Ishikawa (cell line): ENCODE data around the gene LMO3.

ENCODE experiments used
- CEBPB ChIP-seq: IDR thresholded peaks from 2 replicates; pipeline ENCODE4 v1.6.1; 2012
- CREB1 ChIP-seq: IDR thresholded peaks from 2 replicates; pipeline ENCODE4 v1.6.1; 2012; ENCODE audit warnings: low read depth
- EGR1 ChIP-seq: IDR thresholded peaks from 2 replicates; pipeline ENCODE4 v1.6.1; 2012
- EP300 ChIP-seq: IDR thresholded peaks from 2 replicates; pipeline ENCODE4 v1.6.1; 2012; ENCODE audit warnings: borderline replicate concordance
- FOXM1 ChIP-seq: IDR thresholded peaks from 2 replicates; pipeline ENCODE4 v1.6.1; 2012; ENCODE audit warnings: low read depth, borderline replicate concordance
- RAD21 ChIP-seq: IDR thresholded peaks from 2 replicates; pipeline ENCODE4 v1.6.1; 2012; ENCODE audit warnings: low read depth
- TAF1 ChIP-seq: IDR thresholded peaks from 2 replicates; pipeline ENCODE4 v1.6.1; 2012; ENCODE audit warnings: low read depth, mild to moderate bottlenecking
- ZBTB7A ChIP-seq: IDR thresholded peaks from 2 replicates; pipeline ENCODE4 v1.6.1; 2012; ENCODE audit warnings: low read depth
- TF ChIP-seq, protein P1 (sequence below): IDR thresholded peaks from 2 replicates; pipeline ENCODE4 v1.6.1; 2012
- TF ChIP-seq, protein P2 (sequence below): IDR thresholded peaks from 2 replicates; pipeline ENCODE4 v1.6.1; 2012
- TF ChIP-seq, protein P3 (sequence below): IDR thresholded peaks from 2 replicates; pipeline ENCODE4 v1.6.1; 2012; ENCODE audit warnings: low read depth, mild to moderate bottlenecking

DNA sequence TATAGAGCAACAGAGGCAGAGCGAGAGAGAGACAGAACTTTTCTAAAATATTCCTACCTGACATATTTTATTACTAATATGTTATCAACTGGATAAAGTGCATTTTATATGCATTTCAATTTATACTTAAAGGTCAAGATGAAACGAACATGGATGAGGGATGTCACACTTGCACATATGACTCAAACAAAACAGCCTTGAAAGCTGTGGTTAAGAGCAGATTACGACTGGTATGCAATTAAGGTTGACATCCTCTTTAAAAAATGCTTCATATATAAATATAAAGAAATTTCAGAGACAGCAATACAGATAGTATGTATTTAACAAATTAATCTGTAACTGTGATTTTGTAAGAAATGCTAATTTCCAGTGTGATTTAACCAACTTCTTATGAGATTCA is 52.5 kb downstream of the LMO3 start:
- TF ChIP-seq, protein P1, sequence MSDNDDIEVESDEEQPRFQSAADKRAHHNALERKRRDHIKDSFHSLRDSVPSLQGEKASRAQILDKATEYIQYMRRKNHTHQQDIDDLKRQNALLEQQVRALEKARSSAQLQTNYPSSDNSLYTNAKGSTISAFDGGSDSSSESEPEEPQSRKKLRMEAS: no peak
- TF ChIP-seq EP300: no peak
- TF ChIP-seq EGR1: no peak
- TF ChIP-seq, protein P2, sequence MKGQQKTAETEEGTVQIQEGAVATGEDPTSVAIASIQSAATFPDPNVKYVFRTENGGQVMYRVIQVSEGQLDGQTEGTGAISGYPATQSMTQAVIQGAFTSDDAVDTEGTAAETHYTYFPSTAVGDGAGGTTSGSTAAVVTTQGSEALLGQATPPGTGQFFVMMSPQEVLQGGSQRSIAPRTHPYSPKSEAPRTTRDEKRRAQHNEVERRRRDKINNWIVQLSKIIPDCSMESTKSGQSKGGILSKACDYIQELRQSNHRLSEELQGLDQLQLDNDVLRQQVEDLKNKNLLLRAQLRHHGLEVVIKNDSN: no peak
- TF ChIP-seq, protein P3, sequence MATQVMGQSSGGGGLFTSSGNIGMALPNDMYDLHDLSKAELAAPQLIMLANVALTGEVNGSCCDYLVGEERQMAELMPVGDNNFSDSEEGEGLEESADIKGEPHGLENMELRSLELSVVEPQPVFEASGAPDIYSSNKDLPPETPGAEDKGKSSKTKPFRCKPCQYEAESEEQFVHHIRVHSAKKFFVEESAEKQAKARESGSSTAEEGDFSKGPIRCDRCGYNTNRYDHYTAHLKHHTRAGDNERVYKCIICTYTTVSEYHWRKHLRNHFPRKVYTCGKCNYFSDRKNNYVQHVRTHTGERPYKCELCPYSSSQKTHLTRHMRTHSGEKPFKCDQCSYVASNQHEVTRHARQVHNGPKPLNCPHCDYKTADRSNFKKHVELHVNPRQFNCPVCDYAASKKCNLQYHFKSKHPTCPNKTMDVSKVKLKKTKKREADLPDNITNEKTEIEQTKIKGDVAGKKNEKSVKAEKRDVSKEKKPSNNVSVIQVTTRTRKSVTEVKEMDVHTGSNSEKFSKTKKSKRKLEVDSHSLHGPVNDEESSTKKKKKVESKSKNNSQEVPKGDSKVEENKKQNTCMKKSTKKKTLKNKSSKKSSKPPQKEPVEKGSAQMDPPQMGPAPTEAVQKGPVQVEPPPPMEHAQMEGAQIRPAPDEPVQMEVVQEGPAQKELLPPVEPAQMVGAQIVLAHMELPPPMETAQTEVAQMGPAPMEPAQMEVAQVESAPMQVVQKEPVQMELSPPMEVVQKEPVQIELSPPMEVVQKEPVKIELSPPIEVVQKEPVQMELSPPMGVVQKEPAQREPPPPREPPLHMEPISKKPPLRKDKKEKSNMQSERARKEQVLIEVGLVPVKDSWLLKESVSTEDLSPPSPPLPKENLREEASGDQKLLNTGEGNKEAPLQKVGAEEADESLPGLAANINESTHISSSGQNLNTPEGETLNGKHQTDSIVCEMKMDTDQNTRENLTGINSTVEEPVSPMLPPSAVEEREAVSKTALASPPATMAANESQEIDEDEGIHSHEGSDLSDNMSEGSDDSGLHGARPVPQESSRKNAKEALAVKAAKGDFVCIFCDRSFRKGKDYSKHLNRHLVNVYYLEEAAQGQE: no peak
- no peak for TF ChIP-seq CEBPB
- no peak for TF ChIP-seq RAD21
- no peak for TF ChIP-seq ZBTB7A
- no peak for TF ChIP-seq TAF1
- TF ChIP-seq CREB1: no peak
- no peak for TF ChIP-seq FOXM1
